HepG2 (cell line): ENCODE results near the gene TSHZ2. TPM values are rescaled to one million over a fixed set of nuclear protein-coding genes. Genes with fewer than 3 reads are reported as not detected.

Experiments
- KLF15 ChIP-seq: sonication (generic); formaldehyde crosslinking; IDR thresholded peaks from 2 replicates; pipeline ENCODE4 v1.8.1; 2023; ENCODE audit warnings: borderline replicate concordance, mild to moderate bottlenecking, inconsistent platforms, missing genetic modification reagents, mixed read lengths
- MYNN ChIP-seq: sonication (generic); formaldehyde crosslinking; IDR thresholded peaks from 2 replicates; pipeline ENCODE4 v1.4.0; 2020; ENCODE audit warnings: mild to moderate bottlenecking, low read depth, missing genetic modification reagents
- PATZ1 ChIP-seq: sonication (generic); formaldehyde crosslinking; IDR thresholded peaks from 2 replicates; pipeline ENCODE4 v1.4.0; 2020; ENCODE audit warnings: missing genetic modification reagents
- PLRG1 ChIP-seq: fragments of 450-650 bp; conservative IDR thresholded peaks from 2 replicates; pipeline ENCODE4 v1.6.1; 2016
- PRDM10 ChIP-seq: sonication (generic); formaldehyde crosslinking; IDR thresholded peaks from 2 replicates; pipeline ENCODE4 v1.4.0; 2020; ENCODE audit warnings: low read depth, missing genetic modification reagents
- RFX1 ChIP-seq: fragments of 450-650 bp; IDR thresholded peaks from 2 replicates; pipeline ENCODE4 v1.6.1; 2017
- SRSF9 ChIP-seq: fragments of 200-400 bp; formaldehyde crosslinking; IDR thresholded peaks from 2 replicates; pipeline ENCODE4 v1.6.1; 2018; ENCODE audit warnings: borderline replicate concordance, mild to moderate bottlenecking, low read depth, low read length; ENCODE audit not compliant: insufficient read depth, poor library complexity, severe bottlenecking
- ZBTB46 ChIP-seq: sonication (generic); formaldehyde crosslinking; IDR thresholded peaks from 2 replicates; pipeline ENCODE4 v1.4.0; 2020; ENCODE audit warnings: mild to moderate bottlenecking, missing genetic modification reagents, borderline replicate concordance
- ZNF275 ChIP-seq: sonication (generic); formaldehyde crosslinking; IDR thresholded peaks from 2 replicates; pipeline ENCODE4 v1.8.0; 2022; ENCODE audit warnings: missing genetic modification reagents, mild to moderate bottlenecking, inconsistent platforms, borderline replicate concordance
- ZNF3 ChIP-seq: IDR thresholded peaks from 2 replicates; pipeline ENCODE4 v1.7.0; 2017; ENCODE audit warnings: inconsistent platforms
- ZNF574 ChIP-seq: sonication (generic); formaldehyde crosslinking; IDR thresholded peaks from 2 replicates; pipeline ENCODE4 v1.4.0; 2020; ENCODE audit warnings: missing genetic modification reagents
- ZNF839 ChIP-seq: sonication (generic); formaldehyde crosslinking; IDR thresholded peaks from 2 replicates; pipeline ENCODE4 v1.4.0; 2020; ENCODE audit warnings: missing genetic modification reagents, mild to moderate bottlenecking, borderline replicate concordance
- ZSCAN5A ChIP-seq: sonication (generic); formaldehyde crosslinking; IDR thresholded peaks from 2 replicates; pipeline ENCODE4 v1.8.0; 2022; ENCODE audit warnings: mild to moderate bottlenecking, missing genetic modification reagents, borderline replicate concordance
- polyA plus RNA-seq, 8 experiments: library from polyadenylated mRNA; depleted of rRNA in 3 of 8; stranded (reverse) in 7 of 8; unstranded in 1 of 8; fragments of >200 nt; fragmentation: Illumina TruSeq in 4 of 8; extraction: Trizol in 4 of 8; gene quantifications; 2 replicates each; pipeline versions ENCODE4 v1.2.1 to v1.2.3, GENCODE V29; 2011 to 2016; ENCODE audit warnings: low read depth in 4 of 8, missing spikeins in 1 of 8, mixed read lengths in 1 of 8; ENCODE audit not compliant: insufficient read depth in 1 of 8
- total RNA-seq, 5 experiments: library from RNA; depleted of rRNA; stranded (reverse); fragments of >200 nt; fragmentation: Illumina TruSeq; extraction: Trizol; gene quantifications; 2 replicates each; pipeline ENCODE4 v1.2.3, GENCODE V29; 2016; ENCODE audit warnings: low read depth in 1 of 5

Gene TSHZ2
- total and polyA plus RNA-seq, 2 of the 13 experiments (the other 11 are each of a cell fraction or from before 2014, with no cell fraction given), result 0.01 TPM; not detected in 1

GRCh38 chr20:52924411-52925271 lies 47.5 kb upstream of the TSHZ2 start (continued):
- TF ChIP-seq ZNF275 (CRISPR knock-in tag) (no peak), ZNF574 (peak; percentile 71), ZNF839 (CRISPR knock-in tag) (no peak), ZNF3 (0 out of 2 replicates have a peak, but pooled peaks have one; percentile 45), MYNN (CRISPR knock-in tag) (peak; percentile 79; the same call in 1 of the 2 replicates), PLRG1 (no peak), SRSF9 (no peak), ZBTB46 (CRISPR knock-in tag) (no peak), KLF15 (no peak; the same call in 1 of the 2 replicates), PATZ1 (CRISPR knock-in tag) (peak; percentile 47; the same call in 1 of the 2 replicates), RFX1 (no peak), ZSCAN5A (CRISPR knock-in tag) (peak; percentile 93; the same call in 1 of the 2 replicates), PRDM10 (peak; percentile 80)
